Stimulated activated CD4-positive, alpha-beta T cell treated with anti-CD3 and anti-CD28 coated beads, TNF-alpha, amount 100 ng/mL, for 4 hours (primary cell): ENCODE measurements around the gene SF1.

Experiments used
- DNase-seq, 3 experiments: peaks; one replicate each; pipeline ENCODE4 v3.0.0-alpha.2; 2020; ENCODE audit warnings: low read depth in 3 of 3

The SF1 gene

GRCh38 chr11:64745189-64745520 is 33.2 kb downstream of the SF1 start:
- peak in 2 of 3 experiments; percentile 42 to 60 for DNase-seq

- DNase-seq = no peak
Measured at GRCh38 chr11:64744544-64745188, 33.7 kb downstream of the SF1 start.

DNA sequence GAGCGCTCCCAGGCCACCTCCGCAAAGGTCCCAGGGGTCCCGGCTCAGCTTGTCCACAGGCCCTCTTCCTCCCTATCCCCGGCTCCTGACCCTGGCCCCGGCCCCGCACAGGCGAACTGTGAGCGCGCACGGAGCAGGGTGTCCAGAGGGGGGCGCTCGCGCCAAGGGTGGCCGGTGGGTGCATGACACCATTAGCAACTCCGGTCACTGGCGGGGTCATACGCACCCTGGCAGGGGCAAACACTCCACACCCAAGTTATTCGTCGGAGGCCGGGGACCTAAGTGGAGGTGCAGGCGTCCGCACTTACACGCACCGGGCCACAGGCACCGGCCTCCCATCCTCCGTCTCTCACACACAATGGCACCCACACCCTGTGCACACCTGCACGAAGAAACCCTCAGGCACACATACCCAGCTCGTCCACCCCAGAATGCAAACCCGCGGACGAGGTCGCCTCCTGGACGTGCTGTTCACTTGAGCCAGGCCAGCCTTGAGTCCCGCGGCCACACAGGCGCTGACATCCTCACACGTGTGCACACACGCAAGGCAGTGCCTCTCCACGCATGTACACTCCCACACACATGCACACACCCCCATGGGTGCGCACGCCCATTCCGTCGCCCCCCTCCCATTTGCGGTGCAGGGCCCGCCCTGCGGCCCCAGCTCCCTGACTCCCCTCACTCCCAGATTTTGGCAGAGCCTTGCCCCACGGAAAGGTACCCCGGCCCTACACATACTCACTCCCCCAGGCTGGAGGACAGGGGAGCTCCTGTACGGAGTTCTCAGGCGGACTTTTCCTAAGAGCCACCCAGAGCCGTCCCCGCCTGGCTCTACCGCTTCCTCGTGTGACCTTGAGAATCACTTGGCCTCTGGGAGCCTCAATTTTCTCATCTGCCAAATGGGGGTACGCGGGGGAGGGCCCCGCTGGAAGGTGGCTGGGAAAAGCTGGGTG is 34.5 kb downstream of the SF1 start, which contains the start of gene RASGRP2:
RASGRP2 (minus strand) TSS at position 552 of the 953 bp plus-strand sequence. CDS start 1,276 bp downstream, outside the sequence.
- peak; percentile 58 to 64 (median 63) for DNase-seq

GRCh38 chr11:64742889-64743590 is 35.3 kb downstream of the SF1 start:
- DNase-seq = peak; percentile 54 to 74 (median 58)

GRCh38 chr11:64742087-64742888 is 36.1 kb downstream of the SF1 start:
- no peak for DNase-seq

DNA sequence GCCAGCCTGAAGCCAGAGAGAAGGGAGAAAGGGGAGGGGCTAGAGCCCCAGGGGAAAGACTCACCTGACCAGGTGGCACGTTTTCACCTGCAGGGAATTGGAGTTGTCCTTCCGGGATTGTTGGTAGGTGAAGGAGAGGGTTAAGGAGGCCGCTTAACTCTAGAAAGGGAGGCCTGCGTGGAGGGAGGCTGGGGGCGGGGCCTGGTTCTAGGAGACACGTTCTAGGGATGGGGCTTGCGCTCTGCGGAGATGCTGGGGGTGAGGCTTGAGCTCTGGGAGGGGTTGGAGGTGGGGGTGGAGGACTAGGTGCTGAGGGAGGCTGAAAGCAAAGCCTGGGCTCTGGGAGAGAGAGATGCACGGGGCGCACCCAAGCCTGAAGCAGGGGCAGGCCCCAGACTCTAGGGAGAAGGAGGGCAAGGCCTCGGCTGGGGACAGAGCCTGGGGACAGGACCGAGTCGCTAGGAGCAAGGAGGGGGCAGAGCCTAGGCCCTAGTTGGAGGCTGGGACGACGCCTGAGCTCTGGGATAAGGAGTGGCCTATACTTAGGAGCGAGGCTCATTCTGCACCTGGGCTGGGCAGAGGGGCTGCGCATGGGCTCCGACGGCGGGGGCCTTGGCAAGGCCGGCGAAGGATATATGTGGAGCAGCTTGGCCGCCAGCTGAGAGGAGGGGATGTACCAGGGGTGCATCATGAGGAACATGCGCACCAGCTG is 36.8 kb downstream of the SF1 start:
- no peak for DNase-seq

GRCh38 chr11:64739871-64740270 is 38.5 kb downstream of the SF1 start:
- no peak for DNase-seq

DNA sequence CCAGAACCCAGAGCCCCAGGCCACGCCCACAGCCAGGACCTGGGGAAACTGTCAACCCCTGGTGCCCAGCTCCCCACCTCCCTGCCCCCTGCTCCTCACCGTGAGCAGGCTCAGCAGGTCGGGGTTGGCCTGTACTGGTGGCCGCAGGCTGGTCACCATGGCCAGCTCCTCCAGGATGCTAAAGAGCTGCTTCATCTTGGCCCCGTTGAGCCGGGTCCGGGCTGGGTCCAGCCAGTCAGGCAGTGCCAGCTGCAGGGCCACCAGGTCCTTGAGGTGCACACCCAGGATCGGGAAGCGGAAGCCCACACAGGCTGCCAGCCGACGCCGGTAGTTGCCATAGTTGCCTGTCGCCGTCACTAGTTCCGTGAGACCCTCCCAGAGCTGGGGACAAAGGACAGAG is 41.7 kb downstream of the SF1 start:
- no peak for DNase-seq

GRCh38 chr11:64735725-64736259 is 42.5 kb downstream of the SF1 start:
- DNase-seq = no peak

GRCh38 chr11:64734811-64735724 is 43.3 kb downstream of the SF1 start:
- DNase-seq = no peak

DNA sequence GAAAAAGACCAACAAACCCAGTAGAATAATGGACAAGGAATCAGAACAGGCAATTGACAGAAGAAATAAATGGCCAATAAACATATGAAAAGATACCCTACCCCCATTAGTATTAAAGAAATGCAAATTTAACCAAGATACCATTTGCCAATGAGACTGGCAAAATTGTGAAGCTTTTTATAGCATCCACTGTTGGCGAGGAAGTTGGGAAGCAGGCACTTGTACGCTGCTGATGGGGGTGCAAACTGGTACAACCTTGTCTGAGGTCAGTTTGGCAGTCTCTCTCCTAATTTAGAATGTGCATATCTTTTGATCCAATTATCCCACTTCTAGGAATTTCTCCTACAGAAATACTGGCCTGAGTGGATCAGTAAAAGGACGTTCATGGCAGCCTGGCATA is 46.7 kb downstream of the SF1 start:
- no peak for DNase-seq

- DNase-seq = no peak
Measured at GRCh38 chr11:64729851-64730382, 48.4 kb downstream of the SF1 start.

GRCh38 chr11:64728757-64729365 is 49.5 kb downstream of the SF1 start:
- no peak for DNase-seq

GRCh38 chr11:64726867-64727530 is 51.3 kb downstream of the SF1 start:
- no peak for DNase-seq

GRCh38 chr11:64726211-64726641 is 52.1 kb downstream of the SF1 start:
- DNase-seq = no peak

GRCh38 chr11:64724863-64725532 is 53.3 kb downstream of the SF1 start:
- no peak for DNase-seq
